ENCODE measurements around the gene TP63.
"Not testable (repeated sequence)": the region's sequence is repeated elsewhere in the genome, so short reads cannot be mapped to it uniquely, and the experiment has no call there.

Gene TP63

DNA sequence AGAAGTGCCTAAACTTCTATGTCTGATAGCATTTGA, at the start of gene TP63:
Gene TP63 (plus strand): TSS at position 17 of the 36 bp plus-strand sequence. CDS start 127 bp downstream, outside the sequence.
- DNase-seq = no peak

DNA sequence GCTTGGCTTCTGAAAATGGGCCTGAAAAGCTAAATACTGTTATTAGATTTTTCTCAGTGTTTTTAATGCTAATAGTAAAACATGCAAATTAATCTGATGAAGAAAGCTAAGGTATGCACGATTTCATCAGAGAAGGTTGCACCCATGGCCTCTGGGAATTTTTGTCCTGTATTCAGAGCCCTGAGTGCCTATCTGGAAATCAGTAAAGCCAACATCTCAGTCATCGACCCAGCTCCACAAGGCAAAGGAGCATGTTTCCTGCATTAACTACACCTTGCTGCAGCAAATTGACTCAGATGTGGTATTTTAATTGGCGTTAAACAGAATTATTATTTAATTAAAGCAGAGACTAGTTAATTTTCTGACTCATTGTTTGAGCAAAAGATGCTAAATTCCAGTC, 49.0 kb upstream of the TP63 start:
- no peak for DNase-seq

DNA sequence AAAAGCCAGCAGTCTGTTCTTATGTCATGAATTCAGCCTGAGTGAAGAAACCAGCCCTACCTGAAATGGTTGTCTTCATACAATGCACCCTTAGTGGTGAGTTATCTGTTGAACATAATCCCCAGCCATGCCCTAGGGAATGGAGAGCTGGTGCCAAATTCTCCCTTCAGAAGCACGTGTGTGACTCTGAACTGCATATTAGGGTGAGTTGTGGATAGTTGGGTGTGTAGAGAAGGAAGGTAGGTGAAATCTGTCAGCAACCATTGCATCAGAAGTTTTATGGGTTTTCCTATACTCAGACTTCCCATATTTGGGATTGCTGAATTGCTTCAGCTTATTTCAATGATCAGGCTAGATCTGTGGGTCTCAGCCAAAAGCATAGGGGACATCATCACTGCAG, 46.5 kb upstream of the TP63 start:
- DNase-seq = no peak

DNA sequence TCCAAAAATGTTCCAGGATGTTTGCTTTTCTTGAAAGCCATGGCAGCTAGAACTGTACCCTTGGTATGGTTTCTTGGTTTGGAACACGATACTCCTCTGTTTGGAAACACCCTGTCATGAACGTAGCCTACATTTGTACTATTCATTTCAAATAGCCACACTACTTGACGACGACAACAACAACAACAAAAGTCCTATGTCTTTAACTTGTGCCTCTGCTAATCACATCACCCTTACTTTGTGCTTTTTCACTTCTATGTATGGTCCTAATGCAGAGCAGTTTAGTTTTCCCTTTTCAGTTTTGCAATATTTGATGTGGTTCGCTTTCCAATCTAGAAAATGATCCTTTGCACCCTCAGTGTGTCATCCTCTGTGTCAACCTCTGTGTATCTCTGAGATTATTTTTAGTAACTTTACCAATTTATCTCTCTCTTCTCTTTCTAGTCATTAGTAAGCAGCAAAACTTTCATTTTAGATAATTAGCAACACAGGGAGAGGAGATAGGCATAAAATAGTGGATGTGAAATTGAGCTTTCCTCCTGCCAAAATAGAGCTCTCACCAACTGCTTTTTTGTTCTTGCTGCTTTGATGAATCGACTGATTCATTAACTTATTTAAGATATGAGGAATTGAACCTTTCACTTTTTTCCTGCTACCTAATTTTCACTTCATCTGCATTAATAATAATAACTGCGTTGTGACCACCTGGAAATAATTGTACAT, 44.1 kb upstream of the TP63 start:
- no peak for DNase-seq

DNA sequence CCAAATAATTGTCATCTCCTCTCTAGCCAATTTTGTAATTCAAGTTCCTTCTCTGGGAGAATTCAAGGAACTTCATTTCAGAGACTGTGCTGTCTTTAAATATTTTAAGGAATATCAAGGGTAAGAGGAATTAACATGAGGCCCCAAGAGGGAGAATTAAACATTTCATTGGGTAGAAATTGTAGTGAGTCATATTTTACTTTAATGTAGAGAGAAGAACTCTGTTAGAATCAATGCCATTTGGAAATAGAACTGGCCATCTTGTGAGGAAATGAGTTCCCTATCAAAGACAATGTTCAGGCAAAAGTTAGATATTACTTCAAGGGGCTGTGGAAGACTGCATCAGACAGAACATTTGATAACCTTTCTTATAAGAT, 43.5 kb upstream of the TP63 start:
- DNase-seq = peak; percentile 26

DNA sequence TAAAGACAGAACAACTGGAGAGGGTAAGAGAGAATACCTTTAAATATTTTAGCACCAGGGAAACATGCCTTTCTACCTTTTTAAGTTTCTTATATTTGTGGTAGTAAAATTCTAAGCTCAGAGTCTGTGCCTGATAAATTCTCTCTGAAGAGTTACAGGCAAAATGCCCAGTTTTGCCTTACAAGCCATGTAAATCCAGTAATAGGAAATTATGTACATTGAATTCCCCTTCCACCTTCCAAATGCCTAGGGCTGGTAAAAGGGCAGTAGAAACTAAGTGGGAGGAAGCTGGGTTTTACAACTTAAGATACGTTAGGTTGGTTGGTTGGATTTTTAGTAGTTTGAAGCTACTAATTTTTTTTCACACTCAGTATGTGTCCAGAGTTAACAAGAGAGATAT, 43.1 kb upstream of the TP63 start:
- DNase-seq = no peak

DNA sequence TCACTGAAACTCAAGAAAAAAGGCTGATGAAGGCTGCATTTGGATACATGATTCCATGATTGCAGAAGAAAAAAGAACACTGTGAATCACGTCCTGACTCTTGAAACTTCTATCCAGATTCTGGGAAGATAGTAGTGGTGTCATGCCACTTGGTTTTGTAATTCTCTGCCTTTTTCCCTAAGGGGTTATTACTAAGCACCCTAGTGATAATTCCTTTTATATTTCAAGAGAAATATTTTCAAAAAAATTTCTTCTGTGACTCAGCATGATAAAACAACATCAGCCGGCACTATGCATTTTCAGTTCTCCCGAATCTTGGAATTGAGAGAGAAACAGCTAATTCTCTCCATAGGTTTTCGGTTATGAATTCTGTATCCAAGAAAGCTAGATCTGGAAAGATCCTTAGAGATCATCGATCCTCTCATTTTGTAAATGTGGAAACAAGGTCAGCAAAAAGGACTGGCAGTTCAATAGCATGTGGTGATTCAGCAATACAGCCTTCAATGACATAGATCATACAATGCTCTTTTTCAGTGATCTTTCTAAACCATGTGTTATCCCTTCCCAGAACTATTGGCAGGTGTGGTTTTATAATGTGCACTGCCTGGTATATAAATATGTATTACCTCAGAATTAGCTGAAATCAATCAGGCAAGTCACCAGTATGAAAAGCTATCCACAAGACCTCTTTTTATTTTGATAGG, 42.6 kb upstream of the TP63 start:
- DNase-seq = peak; percentile 90

DNA sequence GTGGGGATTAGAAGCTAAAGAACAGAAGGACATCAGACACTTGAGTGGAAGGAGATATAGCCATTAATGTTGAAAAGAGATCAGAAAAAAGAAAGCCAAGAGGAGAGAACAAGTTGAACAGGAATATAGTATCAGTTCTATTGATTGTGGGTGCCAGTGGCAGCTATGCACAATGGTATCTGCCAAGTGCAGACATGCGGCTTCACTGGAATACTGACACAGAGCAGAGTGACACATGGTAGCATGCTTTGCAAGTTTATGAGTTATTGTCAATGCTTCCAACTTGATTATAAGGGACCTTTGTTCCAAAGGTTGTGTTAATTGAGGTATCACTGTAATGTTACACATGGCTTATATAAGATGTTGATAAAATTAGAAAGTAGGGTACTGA, 42.0 kb upstream of the TP63 start:
- no peak for DNase-seq

DNA sequence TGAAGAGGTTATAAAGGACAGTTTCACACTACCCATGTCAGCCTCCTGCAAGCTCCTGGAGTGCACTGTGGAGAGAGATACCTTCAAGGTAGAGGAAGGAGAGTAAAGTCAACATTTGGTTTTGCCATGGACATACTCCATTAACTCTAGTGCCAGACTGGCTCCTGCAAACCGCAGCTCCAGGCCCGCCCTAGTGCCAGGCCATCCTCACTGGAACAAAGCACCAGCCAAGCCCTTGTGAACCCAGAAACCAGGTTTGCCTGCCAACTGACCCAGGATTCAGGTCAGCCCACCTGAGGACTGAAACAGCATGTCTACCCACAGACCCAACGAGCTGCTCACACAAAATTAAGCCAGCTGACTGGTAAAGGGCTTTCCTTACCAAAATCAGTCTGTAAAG, 41.0 kb upstream of the TP63 start:
- DNase-seq = no peak

DNA sequence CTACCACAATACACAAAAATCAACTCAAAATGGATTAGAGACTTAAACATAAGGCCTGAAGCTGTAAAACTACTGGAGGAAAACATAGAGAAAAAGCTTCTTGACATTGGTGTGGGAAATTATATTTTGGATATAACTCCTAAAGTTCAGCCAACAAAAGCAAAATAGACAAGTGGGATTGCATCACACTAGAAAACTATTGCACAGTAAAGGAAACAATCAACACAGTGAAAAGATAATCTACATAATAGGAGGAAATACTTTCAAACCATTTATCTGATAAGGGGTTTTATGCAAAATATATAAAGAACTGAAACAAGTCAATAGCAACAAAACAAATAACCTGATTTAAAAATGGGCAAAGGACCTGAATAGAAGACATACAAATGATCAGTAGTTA, 37.6 kb upstream of the TP63 start:
- peak; percentile 9 for DNase-seq

DNA sequence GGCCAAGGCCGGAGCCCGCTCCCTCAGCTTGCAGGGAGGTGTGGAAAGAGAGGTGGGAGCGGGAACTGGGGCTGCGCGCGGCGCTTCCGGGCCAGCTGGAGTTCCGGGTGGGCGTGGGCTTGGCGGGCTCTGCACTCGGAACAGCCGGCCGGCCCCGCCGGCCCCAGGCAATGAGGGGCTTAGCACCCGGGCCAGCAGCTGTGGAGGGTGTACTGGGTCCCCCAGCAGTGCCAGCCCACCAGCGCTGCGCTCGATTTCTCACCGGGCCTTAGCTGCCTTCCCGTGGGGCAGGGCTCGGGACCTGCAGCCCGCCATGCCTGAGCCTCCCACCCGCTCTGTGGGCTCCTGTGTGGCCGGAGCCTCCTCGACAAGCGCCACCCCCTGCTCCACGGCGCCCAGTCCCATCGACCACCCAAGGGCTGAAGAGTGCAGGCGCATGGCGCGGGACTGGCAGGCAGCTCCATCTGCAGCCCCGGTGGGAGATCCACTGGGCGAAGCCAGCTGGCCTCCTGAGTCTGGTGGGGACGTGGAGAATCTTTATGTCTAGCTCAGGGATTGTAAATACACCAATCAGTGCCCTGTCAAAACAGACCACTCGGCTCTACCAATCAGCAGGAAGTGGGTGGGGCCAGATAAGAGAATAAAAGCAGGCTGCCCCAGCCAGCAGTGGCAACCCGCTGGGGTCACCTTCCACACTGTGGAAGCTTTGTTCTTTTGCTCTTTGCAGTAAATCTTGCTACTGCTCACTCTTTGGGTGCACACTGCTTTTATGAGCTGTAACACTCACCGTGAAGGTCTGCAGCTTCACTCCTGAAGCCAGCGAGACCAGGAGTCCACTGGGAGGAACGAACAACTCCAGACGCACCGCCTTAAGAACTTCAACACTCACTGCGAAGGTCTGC, 34.9 kb upstream of the TP63 start:
- DNase-seq = not testable (repeated sequence)

DNA sequence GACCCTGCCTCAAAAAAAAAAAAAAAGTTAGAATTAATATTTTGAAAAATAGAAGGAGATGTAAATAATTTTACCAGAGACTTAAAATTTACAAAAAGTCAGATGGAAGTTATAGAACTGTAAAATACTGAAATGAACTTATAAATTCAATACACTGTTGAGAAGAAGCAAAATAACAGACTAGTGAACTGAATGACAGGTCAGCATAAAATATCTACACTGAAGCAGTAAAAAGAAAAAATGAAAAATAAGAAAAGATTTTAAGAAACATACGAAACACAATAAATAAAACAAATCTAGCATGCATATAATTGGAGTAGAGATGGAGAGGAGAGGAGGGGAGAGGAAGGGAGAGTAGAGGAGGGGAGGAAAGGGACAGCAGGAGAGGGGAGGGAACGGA, 33.3 kb upstream of the TP63 start:
- no peak for DNase-seq

DNA sequence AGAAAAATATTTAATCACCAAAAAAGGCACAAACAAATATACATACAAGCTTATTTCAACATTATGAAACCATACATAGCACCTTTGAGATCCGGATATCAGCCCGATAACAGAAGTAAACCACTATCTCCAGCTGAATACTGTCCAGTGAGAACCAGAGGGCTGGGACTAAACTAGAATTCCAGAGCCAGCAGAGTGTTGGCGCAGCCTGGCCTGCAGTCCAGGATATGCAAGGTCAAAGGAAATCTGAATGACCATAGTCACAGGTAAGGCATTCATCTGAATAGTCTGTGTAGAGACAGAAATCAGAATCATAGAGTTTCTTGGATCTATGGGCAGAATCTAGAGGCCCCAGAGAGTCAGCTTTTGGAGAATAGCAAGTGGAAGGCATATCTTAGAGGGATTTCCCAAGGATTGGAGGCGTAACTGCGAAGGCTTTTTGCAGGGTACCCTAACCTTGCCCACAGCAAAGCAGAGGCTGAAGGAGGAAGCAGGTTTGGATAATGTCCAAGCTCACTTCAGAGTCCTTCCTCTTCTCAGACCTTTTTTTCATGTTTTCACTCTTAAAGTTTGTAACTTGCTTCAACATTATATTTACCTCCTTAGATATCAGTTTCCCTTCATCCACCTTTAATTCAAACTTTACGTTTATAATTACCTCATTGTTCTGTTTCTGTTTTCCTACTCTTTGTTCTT, 32.5 kb upstream of the TP63 start:
- no peak for DNase-seq

DNA sequence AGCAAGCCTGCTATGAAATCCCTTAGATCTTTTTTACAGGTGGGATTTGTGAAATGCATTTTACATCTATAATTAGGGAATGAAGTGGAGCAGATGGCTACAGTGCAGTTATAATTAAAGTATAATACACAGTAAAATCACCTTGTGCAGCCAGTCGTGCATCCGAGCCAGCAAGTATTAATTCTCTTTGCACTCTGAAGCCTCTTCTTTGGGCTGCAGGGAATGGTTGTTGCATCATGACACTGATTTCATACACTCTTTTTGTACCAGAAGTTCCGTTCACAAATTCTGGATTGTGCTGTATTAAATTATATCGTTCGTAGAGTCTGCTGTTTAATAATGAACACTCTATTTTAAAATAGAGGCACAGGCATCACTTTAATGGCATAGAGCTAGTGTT, 28.7 kb upstream of the TP63 start:
- DNase-seq = no peak

DNA sequence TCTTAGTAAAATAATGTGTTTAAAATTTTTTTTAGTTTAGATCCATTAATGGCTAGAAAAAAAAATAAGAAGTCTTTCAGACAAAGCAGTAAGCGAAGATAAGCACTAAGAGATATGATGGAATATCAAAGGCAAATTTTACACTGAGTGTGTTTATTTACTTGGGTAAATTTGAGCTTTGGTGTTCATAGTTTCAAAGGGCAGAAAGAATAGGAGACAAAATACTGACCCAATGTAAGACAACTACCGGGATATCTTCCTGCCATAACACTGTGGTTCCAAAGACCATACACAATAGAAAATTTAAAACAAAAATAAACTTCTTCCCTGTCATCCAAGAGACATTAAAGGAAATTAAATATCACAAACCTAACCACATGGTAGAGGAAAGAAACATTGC, 25.5 kb upstream of the TP63 start:
- DNase-seq = no peak

DNA sequence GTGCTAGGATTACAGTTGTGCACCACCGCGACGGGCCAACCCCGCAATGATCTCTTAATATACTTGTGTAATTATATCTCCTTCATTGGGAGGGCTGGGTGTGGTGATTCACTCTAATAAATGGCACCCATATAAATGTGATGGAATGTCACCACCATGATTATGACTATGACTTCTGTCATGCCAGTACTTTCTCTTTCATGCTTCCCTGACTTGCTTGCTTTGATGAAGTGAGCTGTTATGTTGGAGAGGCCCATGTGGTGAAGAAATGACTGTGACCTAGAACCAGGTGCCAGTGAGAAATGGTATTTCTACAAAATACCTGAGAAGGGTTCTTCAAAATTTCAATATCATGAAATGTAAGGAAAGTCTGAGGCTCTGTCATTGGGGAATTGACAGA, 24.4 kb upstream of the TP63 start:
- no peak for DNase-seq

DNA sequence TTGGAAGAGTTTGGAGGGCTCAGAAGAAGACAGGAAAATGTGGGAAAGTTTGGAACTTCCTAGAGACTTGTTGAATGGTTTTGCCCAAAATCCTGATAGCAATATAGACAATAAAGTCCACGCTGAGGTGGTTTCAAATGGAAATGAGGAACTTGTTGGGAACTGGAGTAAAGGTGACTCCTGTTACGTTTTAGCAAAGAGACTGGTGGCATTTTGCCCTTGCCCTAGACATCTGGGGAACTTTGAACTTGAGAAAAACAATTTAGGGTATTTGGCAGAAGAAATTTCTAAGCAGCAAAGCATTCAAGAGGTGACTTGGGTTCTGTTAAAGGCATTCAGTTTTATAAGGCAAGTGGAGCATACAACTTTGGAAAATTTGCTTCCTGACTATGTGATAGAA, 18.5 kb upstream of the TP63 start:
- not testable (repeated sequence) for DNase-seq

DNA sequence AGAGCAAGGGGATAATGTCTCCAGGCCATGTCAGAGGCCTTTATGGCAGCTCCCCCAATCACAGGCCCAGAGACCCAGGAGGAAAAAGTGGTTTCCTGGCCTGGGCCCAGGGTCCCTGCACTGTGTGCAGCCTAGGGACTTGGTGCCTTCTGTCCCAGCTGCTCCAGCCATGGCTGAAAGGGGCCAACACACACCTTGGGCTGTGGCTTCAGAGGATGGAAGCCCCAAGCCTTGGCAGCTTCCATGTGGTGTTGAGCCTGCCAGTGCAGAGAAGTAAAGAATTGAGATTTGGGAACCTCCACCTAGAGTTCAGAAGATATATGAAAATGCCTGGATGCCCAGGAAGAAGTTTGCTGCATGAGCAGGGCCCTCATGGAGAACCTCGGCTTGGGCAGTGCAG, 18.1 kb upstream of the TP63 start:
- DNase-seq = no peak

DNA sequence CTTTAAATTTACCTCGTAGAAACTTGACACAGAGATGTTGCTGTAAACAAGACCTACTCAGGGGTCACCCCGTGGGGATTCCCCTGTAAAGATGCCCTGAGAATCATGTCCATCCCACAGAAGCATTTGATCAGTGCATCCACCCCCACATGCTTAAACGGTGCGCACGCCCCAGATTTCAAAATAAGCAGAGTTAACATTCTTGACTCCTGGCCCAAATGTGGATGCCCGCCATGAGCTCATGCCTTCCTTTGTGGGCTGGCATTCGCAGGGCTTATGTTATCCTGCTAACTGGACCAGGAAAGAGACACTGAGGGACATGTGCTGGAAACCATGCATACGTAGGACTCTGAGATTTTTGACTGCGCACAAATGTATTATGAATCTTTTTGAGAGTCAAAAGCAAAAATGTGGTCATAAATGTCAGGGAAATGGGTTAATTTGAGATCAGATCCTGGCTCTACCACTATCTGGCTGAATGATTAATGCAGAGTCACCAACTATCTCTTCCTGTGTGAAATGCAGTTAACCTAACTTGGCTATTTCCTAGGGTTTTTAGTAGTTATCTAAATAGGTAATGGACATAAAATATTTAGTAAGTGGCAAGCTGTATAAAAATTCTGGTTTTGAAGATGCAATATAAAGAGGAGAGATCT, 9.1 kb upstream of the TP63 start:
- peak; percentile 95 for DNase-seq

DNA sequence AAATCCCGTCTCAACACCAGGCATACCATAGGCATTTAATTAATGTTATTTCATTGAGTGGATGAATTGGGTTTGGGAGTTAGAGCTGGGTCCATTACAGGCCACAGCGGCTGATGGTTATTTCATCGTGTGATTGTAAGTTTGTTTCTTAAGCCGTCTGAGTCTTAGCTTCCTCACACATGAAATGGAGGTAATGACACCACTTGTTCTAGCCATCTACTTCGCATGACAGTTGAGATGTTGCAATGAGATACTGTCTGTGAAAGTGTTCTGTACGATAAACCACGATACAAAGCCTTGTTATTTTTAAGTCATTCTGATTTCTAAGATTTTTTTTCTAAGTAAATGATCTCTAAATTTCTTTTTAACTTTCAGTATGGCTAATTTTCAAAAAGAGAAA, 8.6 kb upstream of the TP63 start:
- DNase-seq = no peak

DNA sequence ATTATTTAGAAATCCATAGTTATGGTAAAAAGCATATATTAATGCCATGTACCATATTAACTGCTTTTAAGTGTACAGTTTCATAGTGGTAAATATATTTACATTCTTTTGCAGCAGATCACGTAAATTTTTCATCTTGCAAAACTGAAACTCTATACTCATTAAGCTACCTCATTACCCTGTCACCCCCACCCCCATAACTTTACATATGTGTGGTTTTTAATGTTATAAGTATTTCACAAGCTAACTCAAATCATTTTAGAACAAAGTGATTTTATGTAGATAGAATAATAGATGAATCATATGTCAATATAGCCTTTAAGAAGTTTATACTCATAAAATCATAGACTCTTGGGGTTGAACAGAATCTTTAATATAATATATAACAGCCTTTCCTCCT, 7.1 kb upstream of the TP63 start:
- no peak for DNase-seq

DNA sequence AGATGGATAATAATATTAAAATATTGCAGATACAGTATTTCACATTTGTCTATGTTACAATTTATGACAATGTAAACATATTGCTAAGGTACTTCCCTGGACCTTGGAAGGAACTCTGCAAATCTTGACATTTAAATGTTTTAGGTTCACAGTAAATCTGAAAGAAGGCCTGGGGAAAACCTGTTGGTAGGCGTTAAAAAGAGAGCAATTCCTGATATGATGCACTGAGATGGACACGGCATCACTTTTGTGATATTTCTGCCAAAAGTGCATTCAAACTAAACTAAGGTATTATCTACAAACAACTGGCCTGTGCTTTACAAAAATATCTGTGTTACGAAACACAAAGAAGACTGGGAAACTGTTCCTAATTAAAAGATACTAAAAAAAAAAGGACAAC, 6.1 kb upstream of the TP63 start:
- no peak for DNase-seq

DNA sequence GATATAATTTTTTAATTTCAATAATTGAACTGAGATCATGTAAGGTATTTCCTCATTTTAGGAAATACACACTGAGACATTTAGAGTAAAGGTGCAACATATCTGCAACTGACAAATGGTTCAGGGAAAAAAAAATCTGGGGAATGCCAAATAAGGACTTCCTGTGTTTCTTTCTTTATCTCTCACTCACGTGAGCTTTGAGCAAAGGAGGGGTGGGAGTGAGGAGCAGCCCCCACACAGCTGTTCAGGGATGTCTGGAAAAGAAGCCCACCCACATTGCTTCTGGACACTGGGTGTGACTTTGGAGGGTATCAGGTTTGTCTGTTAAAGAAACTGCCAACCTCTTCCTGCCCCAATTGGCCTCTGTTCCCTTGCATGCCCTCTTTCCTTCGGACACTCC, 5.6 kb upstream of the TP63 start:
- no peak for DNase-seq

DNA sequence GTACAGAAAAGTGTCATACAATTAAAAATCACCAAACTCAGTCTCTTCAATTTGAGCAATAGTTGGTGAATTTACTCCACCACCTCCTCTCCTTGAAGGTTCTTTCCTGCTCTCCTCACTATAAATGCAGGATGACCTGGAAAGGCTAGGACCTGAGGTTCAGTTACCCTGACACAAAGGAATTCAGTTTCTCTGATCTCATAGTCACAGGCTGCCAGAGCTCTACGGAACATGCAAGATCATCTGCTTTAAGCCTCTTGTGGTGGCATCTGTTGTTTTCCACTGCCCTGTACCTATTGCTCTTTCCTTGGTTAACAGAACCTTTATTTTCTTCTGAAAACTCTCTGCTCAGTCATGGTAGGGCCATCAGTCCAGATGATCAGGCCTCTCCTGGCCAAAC, 4.9 kb upstream of the TP63 start:
- DNase-seq = no peak
